Calu3 (cell line): Measurements from ENCODE around the gene GRID2. TPM values are rescaled to one million over a fixed set of nuclear protein-coding genes. Genes with fewer than 3 reads are reported as not detected.

Experiments used
- BruUV-seq: library from RNA; stranded (reverse); fragments of 400-500 nt; replicated peaks from 2 replicates; lab custom pipeline; 2021; lab: Mats Ljungman, UMichigan
- CTCF ChIA-PET: fragments of 300-600 bp; sonication (Branson Sonifier 250); formaldehyde crosslinking; loops from one replicate; lab custom pipeline; 2022; ENCODE audit warnings: antibody characterized with exemption; lab: Charles Lee
- DNase-seq: peaks from one replicate; pipeline ENCODE4 v3.0.0; 2022
- H3K27ac Mint-ChIP-seq: one replicate; pipeline ENCODE4 v1.8.0; 2022; ENCODE audit warnings: mixed read lengths; ENCODE audit not compliant: unreplicated experiment
- H3K27me3 Mint-ChIP-seq: one replicate; pipeline ENCODE4 v1.8.0; 2022; ENCODE audit warnings: mixed read lengths; ENCODE audit not compliant: unreplicated experiment
- H3K36me3 Mint-ChIP-seq: one replicate; pipeline ENCODE4 v1.8.0; 2022; ENCODE audit warnings: mild to moderate bottlenecking, moderate library complexity, mixed read lengths; ENCODE audit not compliant: insufficient read depth, unreplicated experiment
- H3K4me1 Mint-ChIP-seq: one replicate; pipeline ENCODE4 v1.8.0; 2022; ENCODE audit warnings: mild to moderate bottlenecking, low read depth, mixed read lengths; ENCODE audit not compliant: unreplicated experiment
- H3K4me3 Mint-ChIP-seq: one replicate; pipeline ENCODE4 v1.8.0; 2022; ENCODE audit warnings: mild to moderate bottlenecking, low read depth, moderate library complexity, mixed read lengths; ENCODE audit not compliant: unreplicated experiment
- H3K9me3 Mint-ChIP-seq: one replicate; pipeline ENCODE4 v1.8.0; 2022; ENCODE audit warnings: low read depth, mixed read lengths; ENCODE audit not compliant: unreplicated experiment
- CTCF ChIP-seq: fragments of 200-600 bp; IDR thresholded peaks from one replicate; pipeline ENCODE4 v1.8.0; 2022; ENCODE audit warnings: antibody characterized with exemption; ENCODE audit not compliant: unreplicated experiment
- intact Hi-C: fragments of 100-400 bp; cut with micrococcal nuclease; formaldehyde crosslinking; loops from one replicate; pipeline ENCODE4 v1.10.0; 2022; ENCODE audit not compliant: unreplicated experiment
- total RNA-seq: library from RNA; stranded (reverse); gene quantifications from 2 replicates; pipeline ENCODE4 v1.2.3, GENCODE V29; 2022

GRID2 gene
- total RNA-seq, 1 experiment from 2014 or later, result not detected

GRCh38 chr4:93320356-93320755 is 1016.6 kb downstream of the GRID2 start:
- CTCF ChIA-PET, result no interaction called here
- Mint-ChIP-seq H3K36me3 (no peaks in the 10 kb centered on the region), H3K9me3 (peaks cover 5% of the 10 kb centered on the region), H3K4me3 (no peak overlapping the region), H3K27ac (no peak overlapping the region), H3K4me1 (peaks cover 9% of the 10 kb centered on the region), H3K27me3 (no peaks in the 10 kb centered on the region)
- no peak for DNase-seq
- TF ChIP-seq CTCF, result no peak
- no TSS peak for BruUV-seq
- intact Hi-C loops, result no loop called here

- intact Hi-C loops, result no loop called here
- H3K4me3 Mint-ChIP-seq, result no peak overlapping the region
- H3K27me3 Mint-ChIP-seq, result no peaks in the 10 kb centered on the region
- H3K27ac Mint-ChIP-seq, result no peak overlapping the region
- H3K9me3 Mint-ChIP-seq, result peaks cover 5% of the 10 kb centered on the region
- CTCF ChIA-PET, result interaction anchor here (0.6 kb wide), 1 partner anchor 659 kb away, joined by 9 read pairs; no protein-coding TSS in a partner anchor
- BruUV-seq, result no TSS peak
- no peaks in the 10 kb centered on the region for H3K4me1 Mint-ChIP-seq
- H3K36me3 Mint-ChIP-seq, result no peaks in the 10 kb centered on the region
- DNase-seq, result no peak
- TF ChIP-seq CTCF, result no peak
Measured at GRCh38 chr4:93327346-93327745, 1023.6 kb downstream of the GRID2 start.

- no peak for DNase-seq
- TF ChIP-seq CTCF, result no peak
- Mint-ChIP-seq H3K27me3 (no peaks in the 10 kb centered on the region), H3K36me3 (no peaks in the 10 kb centered on the region), H3K27ac (no peak overlapping the region), H3K9me3 (no peaks in the 10 kb centered on the region), H3K4me3 (no peak overlapping the region), H3K4me1 (no peaks in the 10 kb centered on the region)
- CTCF ChIA-PET, result no interaction called here
- intact Hi-C loops, result no loop called here
- no TSS peak for BruUV-seq
Measured at GRCh38 chr4:93334003-93334402, 1030.2 kb downstream of the GRID2 start.

GRCh38 chr4:93337196-93337595 is 1033.4 kb downstream of the GRID2 start:
- no peak overlapping the region for H3K4me3 Mint-ChIP-seq
- DNase-seq, result no peak
- H3K4me1 Mint-ChIP-seq, result no peaks in the 10 kb centered on the region
- no TSS peak for BruUV-seq
- no peak overlapping the region for H3K27ac Mint-ChIP-seq
- H3K36me3 Mint-ChIP-seq, result no peaks in the 10 kb centered on the region
- H3K27me3 Mint-ChIP-seq, result no peaks in the 10 kb centered on the region
- intact Hi-C loops, result no loop called here
- no peak for TF ChIP-seq CTCF
- H3K9me3 Mint-ChIP-seq, result no peaks in the 10 kb centered on the region
- CTCF ChIA-PET, result no interaction called here
